H1 (cell line): ENCODE measurements around the gene ABI3BP. TPM values are rescaled to one million over a fixed set of nuclear protein-coding genes. Genes with fewer than 3 reads are reported as not detected.

Source experiments
- CTCF ChIA-PET: fragments of 300-600 bp; sonication (Branson Sonifier 250); formaldehyde crosslinking; loops from one replicate; lab custom pipeline; 2021; ENCODE audit not compliant: partially characterized antibody; lab: Charles Lee
- POLR2A ChIA-PET: fragments of 300-600 bp; sonication (Branson Sonifier 250); formaldehyde crosslinking; loops from one replicate; lab custom pipeline; 2021; ENCODE audit warnings: inconsistent platforms; ENCODE audit not compliant: partially characterized antibody; lab: Charles Lee
- DNase-seq, 2 experiments: peaks; one replicate each; pipeline versions ENCODE4 v3.0.0 to v3.0.0-alpha.2; 2010 to 2022; ENCODE audit warnings: low spot score in 2 of 2, low read depth in 1 of 2, mixed read lengths in 1 of 2
- FAIRE-seq: peaks from 2 replicates; lab custom pipeline; 2011; peaks lifted over from hg19 to GRCh38; lab: Jason Lieb, UNC
- H2AFZ ChIP-seq: 2 replicates; pipeline ENCODE4 v1.8.1; 2012; ENCODE audit warnings: low read length, inconsistent platforms
- H2AK5ac ChIP-seq: 2 replicates; pipeline ENCODE4 v1.6.1; 2013; ENCODE audit warnings: low read depth, low read length
- H2BK120ac ChIP-seq: replicated peaks from 2 replicates; pipeline ENCODE3; 2013; ENCODE audit warnings: low read depth, low read length, inconsistent platforms
- H2BK12ac ChIP-seq: 2 replicates; pipeline ENCODE4 v1.6.1; 2013; ENCODE audit warnings: low read depth, low read length
- H2BK15ac ChIP-seq: 2 replicates; pipeline ENCODE4 v1.6.1; 2013; ENCODE audit warnings: low read length
- H2BK20ac ChIP-seq: 2 replicates; pipeline ENCODE4 v1.6.1; 2013; ENCODE audit warnings: low read length
- H2BK5ac ChIP-seq: 2 replicates; pipeline ENCODE4 v1.6.1; 2013; ENCODE audit warnings: low read depth, low read length
- H3K14ac ChIP-seq: 2 replicates; pipeline ENCODE4 v1.6.1; 2013; ENCODE audit warnings: inconsistent platforms; ENCODE audit not compliant: insufficient read length
- H3K18ac ChIP-seq: 2 replicates; pipeline ENCODE4 v1.6.1; 2013; ENCODE audit warnings: low read length; ENCODE audit errors: extremely low read depth
- H3K23ac ChIP-seq: 2 replicates; pipeline ENCODE4 v1.6.1; 2013; ENCODE audit warnings: inconsistent platforms; ENCODE audit not compliant: insufficient read length
- H3K23me2 ChIP-seq: 2 replicates; pipeline ENCODE4 v1.6.1; 2013; ENCODE audit warnings: low read depth, low read length
- H3K27ac ChIP-seq: 2 replicates; pipeline ENCODE4 v1.6.1; 2011; ENCODE audit warnings: low read depth, low read length, inconsistent platforms
- H3K27me3 ChIP-seq, 4 experiments: replicated peaks in 1 of 4; 1 replicate in 1 of 4; 2 replicates in 3 of 4; pipeline versions ENCODE4 v1.6.1 to v1.8.1; 2011 to 2013; ENCODE audit warnings: low read length in 3 of 4, mild to moderate bottlenecking in 3 of 4, inconsistent platforms in 2 of 4, mixed read lengths in 2 of 4, moderate library complexity in 1 of 4; ENCODE audit not compliant: control insufficient read depth in 3 of 4, insufficient read depth in 3 of 4; ENCODE audit errors: extremely low read depth in 1 of 4
- H3K36me3 ChIP-seq, 4 experiments: 2 replicates each; pipeline versions ENCODE4 v1.6.1 to v1.8.1; 2011 to 2013; ENCODE audit warnings: mild to moderate bottlenecking in 4 of 4, low read length in 3 of 4, moderate library complexity in 2 of 4, control low read depth in 1 of 4, inconsistent platforms in 1 of 4; ENCODE audit not compliant: insufficient read depth in 4 of 4, control insufficient read depth in 2 of 4
- H3K4ac ChIP-seq: replicated peaks from 2 replicates; pipeline ENCODE3; 2013; ENCODE audit warnings: low read length, low read depth, mixed read lengths, inconsistent platforms; ENCODE audit not compliant: insufficient read length
- H3K4me1 ChIP-seq, 4 experiments: replicated peaks in 1 of 4; 1 replicate in 1 of 4; 2 replicates in 3 of 4; pipeline versions ENCODE4 v1.6.1 to v1.8.1; 2011 to 2013; ENCODE audit warnings: low read length in 3 of 4, inconsistent platforms in 2 of 4, mixed read lengths in 1 of 4; ENCODE audit not compliant: insufficient read depth in 4 of 4, control insufficient read depth in 3 of 4
- H3K4me2 ChIP-seq, 2 experiments: 2 replicates each; pipeline versions ENCODE4 v1.6.1 to v1.8.1; 2011 to 2013; ENCODE audit warnings: low read depth in 2 of 2, low read length in 2 of 2, control low read depth in 1 of 2, inconsistent platforms in 1 of 2, mild to moderate bottlenecking in 1 of 2; ENCODE audit not compliant: insufficient read depth in 1 of 2
- H3K4me3 ChIP-seq, 4 experiments: fragments of 200-600, 300-600 bp in 1 of 4; sonication (generic), shearing (Covaris generic), sonication (Bioruptor Twin) in 1 of 4; 2 replicates each; pipeline versions ENCODE4 v1.5.1 to v1.8.1; 2011 to 2016; ENCODE audit warnings: low read length in 4 of 4, low read depth in 3 of 4, control low read depth in 2 of 4, inconsistent platforms in 2 of 4, mild to moderate bottlenecking in 2 of 4, mixed read lengths in 1 of 4, moderate library complexity in 1 of 4; ENCODE audit not compliant: insufficient read depth in 2 of 4; ENCODE audit errors: extremely low read depth in 1 of 4
- H3K56ac ChIP-seq: replicated peaks from 2 replicates; pipeline ENCODE3; 2013; ENCODE audit warnings: low read depth, mild to moderate bottlenecking, mixed read lengths, low read length, inconsistent platforms; ENCODE audit not compliant: insufficient read length
- H3K79me1 ChIP-seq: 2 replicates; pipeline ENCODE4 v1.6.1; 2013; ENCODE audit warnings: low read depth, low read length, control low read depth
- H3K79me2 ChIP-seq, 2 experiments: 2 replicates each; pipeline versions ENCODE4 v1.6.1 to v1.8.1; 2012 to 2013; ENCODE audit warnings: low read length in 2 of 2, mild to moderate bottlenecking in 2 of 2, inconsistent platforms in 1 of 2; ENCODE audit not compliant: insufficient read depth in 2 of 2, control insufficient read depth in 1 of 2
- H3K9ac ChIP-seq, 4 experiments: replicated peaks in 1 of 4; 1 replicate in 1 of 4; 2 replicates in 3 of 4; pipeline versions ENCODE4 v1.6.1 to v1.8.1; 2011 to 2013; ENCODE audit warnings: low read depth in 3 of 4, low read length in 3 of 4, control low read depth in 2 of 4, mild to moderate bottlenecking in 2 of 4, moderate library complexity in 2 of 4, inconsistent platforms in 1 of 4; ENCODE audit errors: extremely low read depth in 1 of 4
- H3K9me3 ChIP-seq, 2 experiments: 2 replicates each; pipeline versions ENCODE4 v1.6.1 to v1.8.1; 2012 to 2013; ENCODE audit warnings: mild to moderate bottlenecking in 2 of 2, moderate library complexity in 2 of 2, control low read depth in 1 of 2, inconsistent platforms in 1 of 2, low read depth in 1 of 2, low read length in 1 of 2, mixed read lengths in 1 of 2; ENCODE audit not compliant: insufficient read depth in 2 of 2
- H4K20me1 ChIP-seq, 2 experiments: replicated peaks in 1 of 2; 2 replicates each; pipeline versions ENCODE3 to v1.8.1; 2011 to 2013; ENCODE audit warnings: inconsistent platforms in 2 of 2, low read length in 2 of 2, mild to moderate bottlenecking in 1 of 2; ENCODE audit not compliant: insufficient read depth in 2 of 2, control insufficient read depth in 1 of 2
- H4K5ac ChIP-seq: 2 replicates; pipeline ENCODE4 v1.6.1; 2013; ENCODE audit warnings: low read length, low read depth, mixed read lengths, inconsistent platforms; ENCODE audit not compliant: insufficient read length
- H4K8ac ChIP-seq: 2 replicates; pipeline ENCODE4 v1.8.0; 2013; ENCODE audit warnings: mild to moderate bottlenecking, moderate library complexity, low read length, inconsistent platforms; ENCODE audit not compliant: insufficient read depth; ENCODE audit errors: extremely low read depth
- H4K91ac ChIP-seq: replicated peaks from 2 replicates; pipeline ENCODE3; 2013; ENCODE audit warnings: low read length, mixed read lengths, inconsistent platforms; ENCODE audit not compliant: insufficient read length
- BRCA1 ChIP-seq: IDR thresholded peaks from 2 replicates; pipeline ENCODE4 v1.6.1; 2012; ENCODE audit warnings: low read depth, low read length, improper control_type of control experiment
- POLR2A ChIP-seq, 2 experiments: IDR thresholded peaks; 1 replicate in 1 of 2; 2 replicates in 1 of 2; pipeline ENCODE4 v1.6.1; 2011; ENCODE audit warnings: low read depth in 2 of 2, low read length in 2 of 2, mild to moderate bottlenecking in 2 of 2; ENCODE audit errors: control extremely low read depth in 1 of 2
- RFX5 ChIP-seq: IDR thresholded peaks from 2 replicates; pipeline ENCODE4 v1.6.1; 2011; ENCODE audit warnings: low read depth, low read length, improper control_type of control experiment, borderline replicate concordance
- SP4 ChIP-seq: IDR thresholded peaks from 2 replicates; pipeline ENCODE4 v1.6.1; 2012; ENCODE audit warnings: low read length, inconsistent platforms
- SUZ12 ChIP-seq: fragments of 200-600 bp; sonication (generic); IDR thresholded peaks from 2 replicates; pipeline ENCODE4 v1.6.1; 2012; ENCODE audit warnings: mild to moderate bottlenecking, inconsistent platforms, low read length, moderate library complexity, mixed read lengths
- USF2 ChIP-seq: IDR thresholded peaks from 2 replicates; pipeline ENCODE4 v1.6.1; 2011; ENCODE audit warnings: low read length, improper control_type of control experiment
- WGBS, 2 experiments: shearing (Covaris generic) in 1 of 2; methylation state at CpG; one replicate each; pipeline versions ENCODE4 v1.1.6 to v1.1.7; 2013 to 2015; ENCODE audit warnings: low lambda C conversion rate in 2 of 2, mixed read lengths in 2 of 2, inconsistent platforms in 1 of 2, low coverage in 1 of 2, missing lambda C conversion rate in 1 of 2; ENCODE audit not compliant: insufficient replicate concordance in 2 of 2, insufficient coverage in 1 of 2, insufficient read length in 1 of 2; ENCODE audit errors: extremely low coverage in 1 of 2, missing lambda C conversion rate in 1 of 2; 5-methylcytosine and 5-hydroxymethylcytosine counted together
- polyA plus RNA-seq, 7 experiments: library from polyadenylated mRNA; depleted of rRNA in 3 of 7; stranded (reverse) in 5 of 7; unstranded in 2 of 7; fragments of >200 nt in 5 of 7; fragments of 200-250 nt in 2 of 7; gene quantifications; 1 replicate in 5 of 7; 2 replicates in 1 of 7; 4 replicates in 1 of 7; pipeline versions ENCODE4 v1.2.1 to v1.2.3, GENCODE V29; 2011 to 2013; ENCODE audit warnings: missing spikeins in 2 of 7, mixed read lengths in 2 of 7
- total RNA-seq: library from RNA; stranded (reverse); fragmentation: NEBNext Ultra II Directional; extraction: Animal tissue kit (Norgen Biotek cat#: 25700); gene quantifications from 2 replicates; pipeline ENCODE4 v1.2.1, GENCODE V29; 2021

The ABI3BP gene
- total and polyA plus RNA-seq, 2 of the 8 experiments (the other 6 are each of a cell fraction or from before 2014, with no cell fraction given) = 0.08 to 0.32 TPM

DNA sequence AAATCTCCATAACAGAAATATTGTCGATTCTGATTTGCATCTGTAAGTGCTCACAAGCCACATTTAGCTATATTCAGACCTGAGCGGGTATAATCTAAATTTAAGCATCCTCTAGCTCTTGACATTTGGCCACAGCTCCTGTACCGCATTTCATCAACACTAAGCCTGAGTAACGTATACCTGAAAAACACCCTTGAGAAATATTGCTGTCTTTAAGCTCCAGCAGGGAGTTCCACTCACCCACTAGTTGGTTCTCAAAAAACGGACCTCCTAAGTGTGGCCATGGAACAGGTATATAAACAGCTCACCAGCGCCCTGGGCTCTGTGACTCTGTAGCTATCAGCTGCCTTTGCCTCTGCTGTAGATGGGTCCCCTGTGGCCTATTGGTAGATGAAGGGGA is 80.7 kb downstream of the ABI3BP start:
- POLR2A ChIA-PET = no interaction called here
- H3K4me3 ChIP-seq = no peak overlapping the region
- H3K14ac ChIP-seq = no peak overlapping the region
- H2AFZ ChIP-seq = no peak overlapping the region
- no peak overlapping the region for H3K9ac ChIP-seq
- no peak overlapping the region for H4K5ac ChIP-seq
- no peak overlapping the region for H3K27ac ChIP-seq
- H3K27me3 ChIP-seq = no peaks in the 10 kb centered on the region
- TF ChIP-seq USF2 = no peak
- TF ChIP-seq RFX5 = no peak
- no peak for TF ChIP-seq POLR2A (IDR thresholded peaks at IDR 0.05; ENCODE audit: control extremely low read depth in 1 of 2, low read depth in 2 of 2, low read length in 2 of 2)
- TF ChIP-seq SP4 = no peak
- TF ChIP-seq BRCA1 = no peak
- no peak for TF ChIP-seq SUZ12
- TF ChIP-seq, all 59 proteins: peak for 0
- FAIRE-seq (no peak), DNase-seq (no peak)
- Histone ChIP-seq H3K36me3 (no peaks in the 10 kb centered on the region), H2AK5ac (no peak overlapping the region), H4K20me1 (no peaks in the 10 kb centered on the region), H4K8ac (no peak overlapping the region), H3K56ac (no peak overlapping the region), H2BK15ac (no peak overlapping the region), H3K79me2 (no peaks in the 10 kb centered on the region), H2BK12ac (no peak overlapping the region), H3K4ac (no peak overlapping the region), H2BK20ac (no peak overlapping the region), H3K9me3 (no peaks in the 10 kb centered on the region), H3K23me2 (no peaks in the 10 kb centered on the region), H2BK5ac (no peak overlapping the region), H3K4me2 (no peak overlapping the region), H3K18ac (no peak overlapping the region), H2BK120ac (no peak overlapping the region), H3K23ac (no peak overlapping the region), H3K79me1 (no peaks in the 10 kb centered on the region), H3K4me1 (peaks cover 0 to 9% (median 3%) of the 10 kb centered on the region in 4 experiments; a peak in 3 of 7 replicates), H4K91ac (no peak overlapping the region)
- CTCF ChIA-PET = interaction anchor here (0.6 to 0.8 kb wide), 3 partner anchors 20 to 283 kb away, joined by 3 to 6 read pairs (median 3); no protein-coding TSS in a partner anchor
- WGBS, 2 experiments = 79% methylated on average over 6 of the region's 6 CpGs; no CpG with 5 or more reads in 1 of the 2 experiments
